HG03066 (cell line): ENCODE results near the gene CD300E.

ENCODE experiments used
- ATAC-seq: cut with Tn5 transposase; IDR thresholded peaks from one replicate; pipeline ENCODE4 v1.9.1; 2021; ENCODE audit warnings: low read depth; ENCODE audit not compliant: unreplicated experiment

Gene CD300E

GRCh38 chr17:74569020-74570003 is 54.2 kb downstream of the CD300E start:
- no peak for ATAC-seq

GRCh38 chr17:74568106-74568873 is 55.2 kb downstream of the CD300E start:
- no peak for ATAC-seq

GRCh38 chr17:74567397-74567796 is 56.1 kb downstream of the CD300E start, which contains the start of gene CD300H:
TSS of gene CD300H (minus strand) at chr17:74567509.
- no peak for ATAC-seq

DNA sequence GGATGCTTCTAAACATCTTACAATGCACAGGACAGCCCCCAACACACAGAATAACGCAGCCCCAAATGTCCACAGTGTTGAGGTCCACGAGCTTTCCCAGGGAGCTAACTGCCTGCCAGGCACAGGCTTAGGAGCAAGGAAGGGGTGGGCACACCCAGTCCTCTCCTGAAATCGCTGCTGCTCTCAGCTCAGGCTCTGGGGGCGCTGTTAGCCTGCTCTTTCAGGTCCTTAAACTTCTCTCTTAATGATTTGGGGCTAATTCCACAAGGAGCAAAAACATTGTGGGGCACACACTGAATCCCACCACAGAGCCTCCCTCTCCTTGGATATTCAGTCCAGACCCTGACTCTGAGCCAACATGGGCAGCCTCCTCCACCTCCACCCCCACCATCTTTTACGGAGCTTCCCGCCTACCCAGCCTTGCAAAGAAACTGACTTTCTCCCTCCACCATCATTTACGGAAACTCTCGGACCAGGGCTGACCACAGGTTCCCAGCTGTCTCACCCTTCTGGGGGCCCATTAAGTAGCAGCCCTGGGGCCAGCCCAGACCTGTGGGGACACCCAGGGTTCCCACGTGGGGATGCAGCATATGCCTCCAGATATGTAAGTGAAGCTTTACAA is 57.3 kb downstream of the CD300E start:
- ATAC-seq, result no peak

DNA sequence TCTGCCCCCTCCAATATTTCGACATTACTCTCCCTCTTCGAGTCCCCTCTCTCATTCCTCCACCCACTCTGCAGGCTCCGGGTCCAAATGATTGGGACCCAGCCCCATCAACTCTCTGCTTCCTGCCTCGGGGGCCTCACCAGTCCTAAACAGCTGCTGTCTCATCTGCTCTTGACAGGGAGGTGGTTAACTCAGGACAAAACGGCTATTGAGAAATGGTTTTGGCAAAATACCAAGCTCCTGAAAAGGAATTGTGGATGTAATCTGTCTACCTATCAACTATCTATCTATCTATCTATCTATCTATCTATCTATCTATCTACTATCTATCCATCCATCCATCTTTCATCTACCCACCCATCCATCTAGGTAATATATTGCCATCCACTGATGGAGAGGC is 58.4 kb downstream of the CD300E start:
- no peak for ATAC-seq

DNA sequence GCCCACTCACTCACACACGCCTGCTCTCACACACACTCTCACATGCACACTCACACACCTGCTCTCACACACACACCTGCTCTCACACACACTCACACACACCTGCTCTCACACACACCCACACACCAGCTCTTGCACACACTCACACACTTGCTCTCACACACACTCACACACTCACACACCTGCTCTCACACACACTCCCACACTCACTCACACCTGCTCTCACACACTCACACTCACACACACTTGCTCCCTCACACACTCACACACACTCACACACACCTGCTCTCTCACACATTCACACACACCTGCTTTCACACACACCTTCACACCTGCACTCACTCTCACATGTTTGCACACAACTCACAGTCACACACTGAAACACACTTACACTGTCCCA is 60.2 kb downstream of the CD300E start:
- no peak for ATAC-seq

GRCh38 chr17:74561586-74561985 is 62.0 kb downstream of the CD300E start:
- ATAC-seq, result no peak
